ENCODE data around the gene ADRA2C.

ADRA2C gene

DNA sequence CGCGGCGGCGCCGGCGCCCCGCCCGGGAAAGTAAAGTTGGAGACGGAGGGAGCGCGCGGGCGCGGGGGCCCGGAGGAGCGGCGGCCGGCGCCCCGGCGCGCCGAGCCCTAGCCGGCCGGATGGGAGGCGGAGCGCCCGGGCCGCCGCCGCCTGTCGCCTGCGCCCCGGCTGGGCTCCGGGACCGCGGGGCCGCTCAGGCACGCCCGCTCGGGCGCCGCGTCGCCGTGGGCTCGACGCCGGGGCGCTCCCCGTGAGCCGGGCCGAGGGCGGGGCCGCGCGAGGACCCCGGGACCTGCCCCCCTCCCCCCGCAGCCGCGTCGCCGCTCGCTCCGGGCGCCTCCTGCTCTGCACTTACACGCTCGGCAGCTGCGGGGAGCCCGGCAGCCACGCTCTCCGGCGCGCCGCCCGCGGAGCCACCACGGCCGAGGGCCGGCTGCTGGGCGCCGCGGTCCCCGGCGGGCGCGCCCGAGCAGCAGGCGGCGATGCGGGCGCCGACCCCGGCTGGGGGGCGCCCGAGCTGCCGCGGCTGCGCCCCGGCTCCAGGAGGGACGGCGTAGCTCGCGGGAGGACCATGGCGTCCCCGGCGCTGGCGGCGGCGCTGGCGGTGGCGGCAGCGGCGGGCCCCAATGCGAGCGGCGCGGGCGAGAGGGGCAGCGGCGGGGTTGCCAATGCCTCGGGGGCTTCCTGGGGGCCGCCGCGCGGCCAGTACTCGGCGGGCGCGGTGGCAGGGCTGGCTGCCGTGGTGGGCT lies at the start of gene ADRA2C:
ADRA2C (plus strand) TSS at position 350 of the 749 bp plus-strand sequence; CDS start at position 572, 222 bp downstream.
- FAIRE-seq, result no peak

DNA sequence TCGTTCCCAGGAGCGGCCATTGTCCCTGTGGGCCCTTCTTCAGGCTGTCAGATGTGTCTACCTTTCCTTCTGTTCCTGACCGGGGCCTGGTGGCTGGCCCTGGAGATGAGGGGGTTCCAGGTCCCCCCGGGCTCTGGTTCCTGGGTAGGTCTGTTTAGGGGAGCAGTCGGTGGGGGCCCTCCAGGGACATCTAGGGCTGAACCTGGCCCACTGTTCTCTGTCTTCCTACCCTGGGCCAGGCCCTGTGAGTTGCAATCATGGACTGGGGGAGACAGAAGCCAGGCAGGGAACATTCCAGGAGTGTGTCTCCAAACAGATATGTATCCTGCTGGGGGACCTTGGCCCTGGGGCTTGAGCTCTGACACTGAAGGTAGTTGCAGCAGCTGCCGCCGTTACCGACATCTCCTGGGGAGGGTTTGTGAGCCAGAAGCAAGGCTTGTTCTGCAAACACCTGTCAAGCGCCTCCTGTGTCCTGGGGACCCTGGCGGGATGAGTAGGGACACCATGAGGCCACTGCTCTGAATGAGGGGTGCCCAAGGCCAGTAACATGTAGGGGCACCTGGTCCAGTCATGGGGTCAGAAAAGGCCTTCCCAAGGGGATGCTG lies 49.5 kb upstream of the ADRA2C start:
- no peak for FAIRE-seq

DNA sequence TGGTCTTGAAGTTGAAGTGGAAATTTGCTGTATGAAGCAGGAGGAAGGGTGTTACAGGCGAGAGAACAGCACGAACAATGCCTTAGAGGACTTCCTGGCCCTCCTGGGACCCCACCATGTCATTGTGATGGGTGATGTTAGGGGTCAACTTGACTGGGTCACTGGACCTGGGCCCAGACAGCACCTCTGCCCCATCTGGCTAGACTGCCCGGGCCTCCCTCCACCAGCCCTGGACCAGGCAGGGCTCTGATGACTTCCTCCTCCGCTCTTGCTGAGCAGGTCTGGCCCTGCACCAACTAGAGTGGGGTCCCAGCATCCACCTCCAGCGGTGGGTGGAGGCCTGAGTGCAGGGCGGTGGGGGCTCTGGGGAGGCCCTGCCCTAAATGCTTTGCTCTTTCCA lies 48.9 kb upstream of the ADRA2C start:
- no peak for FAIRE-seq

DNA sequence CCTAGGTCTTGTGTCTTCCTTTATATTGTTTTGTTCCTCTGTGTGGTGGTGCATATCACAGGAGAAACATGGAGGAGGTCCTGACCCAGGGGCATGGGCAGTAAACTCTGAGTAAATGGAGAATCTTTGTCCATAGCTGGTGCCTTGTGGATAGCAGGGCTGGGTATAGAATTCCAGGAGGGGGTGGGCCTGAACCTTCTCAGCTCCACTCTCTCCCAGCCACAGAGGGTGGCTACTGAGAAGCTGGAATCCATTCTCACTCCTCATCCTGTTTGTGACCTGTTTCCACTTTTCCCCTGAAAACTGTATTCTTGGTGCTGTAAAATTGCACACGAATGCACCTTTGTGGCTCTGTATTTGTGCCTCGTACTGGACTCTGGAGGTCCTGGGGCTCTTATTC lies 47.7 kb upstream of the ADRA2C start:
- no peak for FAIRE-seq

DNA sequence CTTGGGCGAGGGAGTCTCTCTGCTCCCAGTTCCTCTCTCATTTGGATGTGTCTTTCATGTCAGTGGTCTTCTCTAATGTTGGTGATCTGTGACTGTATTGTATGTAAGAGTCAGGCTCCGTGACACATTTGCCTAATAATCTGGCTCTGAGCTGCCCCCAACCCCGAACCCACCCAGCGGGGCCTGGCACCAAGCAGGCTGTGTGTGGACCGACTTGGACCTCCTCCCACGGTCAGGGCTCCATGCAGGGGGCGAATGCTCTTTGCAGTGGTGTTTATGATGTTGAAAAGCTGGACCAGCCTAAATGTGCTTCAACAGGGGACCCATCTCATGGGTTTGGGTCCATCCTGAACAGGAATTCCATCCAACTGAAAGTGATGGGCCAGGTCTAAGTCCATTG lies 47.0 kb upstream of the ADRA2C start:
- no peak for FAIRE-seq

DNA sequence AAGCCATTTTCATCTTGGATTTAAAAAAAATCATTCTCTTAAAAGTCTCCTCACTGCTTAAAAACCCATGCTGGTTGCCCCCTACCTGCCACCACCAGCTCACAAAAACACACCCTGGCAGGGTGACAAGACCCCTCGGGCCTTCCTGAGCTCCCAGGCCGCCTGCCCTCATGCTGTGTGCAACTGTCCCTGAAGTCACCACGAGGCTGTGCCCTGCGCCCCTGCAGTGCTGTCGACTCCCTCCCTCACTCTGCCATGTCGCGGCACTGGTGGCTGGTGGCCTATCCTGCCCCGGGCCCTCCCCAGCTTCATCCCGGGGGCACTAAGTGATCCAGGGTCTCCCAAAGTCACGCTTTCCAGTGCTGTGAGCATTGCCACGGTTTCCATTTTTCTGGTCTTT lies 46.3 kb upstream of the ADRA2C start:
- FAIRE-seq, result no peak

DNA sequence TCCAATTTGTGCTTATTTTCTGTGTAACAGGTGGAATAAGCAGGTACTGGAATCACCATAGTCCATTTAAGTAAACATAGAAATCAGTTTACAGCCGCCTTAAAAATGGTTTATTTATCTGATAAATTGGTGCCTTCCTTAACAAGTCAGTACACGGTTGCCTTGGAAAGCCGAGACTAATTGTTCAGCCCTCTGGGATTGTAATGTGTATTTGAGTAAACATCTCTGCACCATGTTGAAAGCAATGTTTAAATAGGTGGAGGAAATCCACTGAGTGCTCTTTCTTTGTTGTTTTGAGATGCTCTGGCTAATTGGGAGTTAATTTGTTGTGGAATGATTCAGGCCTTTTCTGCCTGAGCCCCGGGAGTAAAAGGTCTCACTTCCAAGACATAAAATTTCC lies 45.7 kb upstream of the ADRA2C start:
- no peak for FAIRE-seq

DNA sequence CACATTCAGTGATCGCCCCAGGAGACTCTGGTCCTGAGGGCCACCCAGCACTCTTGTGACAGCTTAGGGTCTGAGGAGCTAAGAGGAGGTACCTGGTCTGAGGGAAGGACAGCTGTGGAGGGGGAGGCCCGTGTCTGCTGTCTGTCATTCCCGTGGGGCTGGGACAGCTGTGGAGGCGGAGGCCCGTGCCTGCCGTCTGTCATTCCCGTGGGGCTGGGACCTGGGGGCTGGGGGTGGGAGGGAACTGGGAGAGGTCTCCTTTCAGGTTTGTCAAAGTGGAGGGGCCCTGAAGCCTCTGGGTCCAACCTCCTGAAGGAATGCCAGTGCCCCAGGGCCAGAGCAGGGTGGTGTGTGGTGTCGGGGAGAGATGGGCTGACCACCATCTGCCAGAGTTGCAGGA lies 45.0 kb upstream of the ADRA2C start:
- FAIRE-seq, result no peak

DNA sequence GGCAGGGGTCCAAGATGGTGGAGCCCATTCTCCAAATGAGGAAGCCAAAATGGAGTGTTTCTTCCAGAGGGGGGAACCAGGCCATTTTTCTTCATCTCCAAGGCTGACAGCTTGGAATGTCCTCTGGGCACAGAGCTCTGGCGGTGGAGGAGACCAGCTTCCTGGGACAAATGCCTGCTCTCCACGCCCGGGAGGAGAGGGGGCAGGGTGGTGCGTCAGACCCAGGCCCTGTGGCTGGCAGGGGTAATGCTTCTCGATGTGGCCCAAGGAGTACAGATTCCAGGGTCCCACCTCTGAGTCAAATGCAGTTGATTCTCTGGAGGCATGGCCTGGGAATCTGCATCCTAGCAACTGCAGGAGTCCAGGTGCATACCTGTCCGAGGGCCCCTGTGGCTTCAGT lies 44.6 kb upstream of the ADRA2C start:
- no peak for FAIRE-seq

DNA sequence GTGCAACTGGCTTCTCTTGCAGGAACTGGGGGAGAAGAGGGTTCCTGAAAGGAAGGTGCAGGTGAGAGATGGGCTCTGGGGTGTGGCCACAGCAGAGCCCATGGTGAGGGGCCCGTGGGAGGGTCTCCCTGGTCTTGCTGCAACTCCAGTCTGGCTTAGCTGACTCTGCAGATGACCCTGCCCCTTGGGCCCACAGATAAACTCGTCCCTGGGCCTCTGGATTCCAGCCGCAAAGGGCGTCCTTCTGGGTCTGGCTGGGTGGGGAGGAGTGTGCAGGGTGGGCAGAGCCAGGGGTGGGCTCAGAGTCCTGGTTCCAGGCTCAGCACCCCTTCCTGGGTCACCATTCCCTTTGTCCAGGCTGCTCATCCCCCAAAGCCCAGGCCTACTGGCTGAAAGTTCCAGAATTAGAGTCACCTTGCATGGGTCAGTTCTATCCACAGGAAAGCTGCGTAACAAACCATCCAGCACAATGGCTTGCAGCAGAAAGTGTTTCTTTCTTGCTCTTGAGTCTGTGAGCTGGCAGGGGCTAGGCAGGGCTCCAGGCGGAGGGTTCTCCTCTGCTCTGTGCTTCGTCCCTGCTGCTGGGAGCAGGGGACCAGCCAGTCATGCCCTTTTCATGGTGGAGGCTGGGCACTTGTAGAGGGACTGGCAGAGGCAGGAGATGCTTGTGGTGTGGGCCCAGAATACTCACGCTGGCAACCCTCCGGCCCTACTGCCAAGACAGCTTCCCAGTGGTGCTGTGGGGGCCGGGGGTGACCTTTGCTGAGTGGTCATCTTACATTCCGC lies 43.5 kb upstream of the ADRA2C start:
- no peak for FAIRE-seq

DNA sequence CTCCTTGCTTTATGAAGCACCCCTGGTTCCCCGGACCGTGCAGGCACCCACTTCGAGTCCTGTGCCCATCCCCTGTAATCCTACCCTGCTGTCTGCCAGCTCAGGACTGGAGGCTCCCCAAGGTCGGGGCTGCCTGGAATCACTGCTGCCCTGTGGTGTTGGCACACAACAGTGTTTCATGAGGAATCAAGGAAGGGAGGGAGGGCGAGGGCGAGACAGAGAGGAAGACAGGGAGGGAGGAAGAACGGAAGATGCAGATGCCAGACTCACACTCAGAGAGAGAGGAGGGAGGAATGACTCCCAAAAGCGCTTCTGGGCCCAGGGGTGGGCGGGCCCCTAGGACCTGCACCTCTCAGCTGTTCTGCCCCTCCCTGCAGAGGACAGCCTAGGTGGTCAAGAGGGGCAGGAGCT lies 42.9 kb upstream of the ADRA2C start:
- FAIRE-seq, result no peak

DNA sequence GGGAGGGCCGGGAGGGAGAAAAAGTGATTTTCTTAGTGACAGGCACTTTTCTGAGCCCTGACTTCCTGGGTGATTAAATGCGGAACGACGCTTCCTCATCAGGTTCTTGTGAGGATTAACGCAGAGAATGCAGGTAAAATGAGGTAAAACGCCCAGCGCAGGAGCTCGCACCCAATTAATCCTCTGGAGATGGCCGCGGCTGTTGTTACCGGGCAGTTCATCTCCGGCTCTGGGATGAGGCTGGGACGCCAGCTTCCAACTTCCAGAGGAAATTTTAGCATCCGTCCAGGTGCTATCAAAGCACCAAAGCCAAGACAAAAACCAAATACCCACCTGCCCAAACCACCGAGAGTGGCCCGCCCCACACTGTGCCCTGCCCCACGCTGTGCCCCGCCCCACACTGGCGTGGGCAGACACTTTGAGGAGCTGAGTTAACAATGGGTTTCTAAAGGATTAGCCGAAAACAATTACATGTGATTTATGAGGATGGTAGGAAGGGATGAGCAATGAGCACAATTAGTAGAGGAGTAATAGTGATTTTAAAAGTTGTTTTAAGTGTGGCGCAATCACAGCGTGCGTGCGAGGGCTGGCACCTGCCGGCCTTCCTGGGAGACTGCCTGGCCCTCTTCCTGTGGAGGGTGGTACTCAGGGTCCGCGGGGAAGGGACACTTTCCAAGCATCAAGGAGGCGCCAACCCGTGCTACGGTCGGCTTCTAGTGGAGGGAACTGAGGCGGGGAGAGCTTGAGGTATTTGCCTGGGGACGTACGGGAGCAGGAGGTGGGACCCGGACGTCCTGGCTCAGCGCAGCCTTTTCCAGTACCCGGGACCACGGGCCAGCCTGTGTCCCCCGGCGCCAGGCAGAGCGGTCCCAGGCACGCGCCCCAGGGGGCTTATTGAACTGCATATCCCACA lies 41.6 kb upstream of the ADRA2C start:
- no peak for FAIRE-seq

DNA sequence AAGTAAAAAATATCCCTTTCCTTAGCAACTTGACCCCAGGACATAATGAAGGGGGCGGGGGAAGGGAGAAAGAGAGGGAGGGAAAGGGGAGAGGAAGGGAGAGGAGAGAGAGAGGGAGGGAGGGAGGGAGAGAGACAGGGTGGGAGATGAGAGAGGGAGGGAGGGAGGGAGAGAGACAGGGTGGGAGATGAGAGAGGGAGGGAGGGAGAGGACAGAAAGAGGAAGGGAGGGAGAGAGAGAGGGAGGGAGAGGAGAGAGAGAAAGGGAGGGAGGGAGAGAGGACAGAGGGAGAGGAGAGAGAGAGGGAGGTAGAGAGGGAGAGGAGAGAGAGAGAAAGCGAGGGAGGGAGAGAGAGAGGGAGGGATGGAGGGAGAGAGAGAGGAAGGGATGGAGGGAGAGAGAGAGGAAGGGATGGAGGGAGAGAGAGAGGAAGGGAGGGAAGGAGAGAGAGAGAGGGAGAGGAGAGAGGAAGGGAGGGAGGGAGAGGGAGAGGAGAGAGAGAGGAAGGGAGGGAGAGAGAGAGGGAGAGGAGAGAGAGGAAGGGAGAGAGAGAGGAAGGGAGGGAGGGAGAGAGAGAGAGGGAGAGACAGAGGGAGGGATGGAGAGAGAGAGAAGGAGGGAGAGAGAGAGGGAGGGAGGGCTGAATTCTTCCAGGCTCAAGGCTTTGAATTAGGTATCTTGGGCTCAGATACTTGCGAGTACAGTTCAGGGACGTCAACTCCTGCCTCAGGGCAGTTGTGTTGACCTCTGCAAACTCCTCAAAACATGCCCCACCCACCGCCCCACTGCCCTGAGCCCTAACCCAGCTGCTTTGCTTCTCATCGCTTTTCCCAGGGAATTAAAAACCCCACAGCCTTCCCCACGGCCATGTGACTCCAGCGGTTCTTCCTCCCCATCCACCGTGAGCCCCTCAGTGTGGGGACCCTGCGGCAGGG lies 40.0 kb upstream of the ADRA2C start:
- no peak for FAIRE-seq

DNA sequence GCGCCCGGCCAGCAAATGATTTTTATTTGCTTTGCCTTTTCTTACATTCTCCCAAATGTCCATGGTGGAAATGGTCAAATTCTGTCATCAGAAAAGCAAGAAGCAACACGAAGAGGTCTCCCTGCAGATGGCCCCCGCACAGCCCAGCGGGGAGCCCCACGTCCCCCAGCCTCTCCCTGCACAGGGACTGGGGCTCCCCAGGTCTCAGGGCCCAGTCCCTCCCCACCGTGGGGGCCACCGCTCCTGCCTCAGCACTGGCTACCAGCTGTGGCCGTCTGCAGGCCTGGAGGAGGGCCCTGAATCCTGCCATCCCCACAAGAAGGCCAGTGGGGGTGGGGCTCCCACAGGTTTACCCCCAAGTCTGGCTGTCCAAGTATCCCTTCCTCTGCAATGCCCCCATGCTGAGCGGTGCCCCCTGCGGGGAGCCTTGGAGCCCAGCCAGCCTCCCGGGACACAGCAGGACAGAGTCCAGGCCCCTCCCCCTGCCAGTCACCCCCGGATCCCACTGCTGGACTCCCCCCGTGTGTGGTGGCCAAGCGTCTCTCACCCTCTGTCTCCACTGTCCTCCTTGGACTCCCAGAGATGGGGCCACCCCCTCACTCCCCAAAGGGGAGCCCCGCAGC lies 38.2 kb upstream of the ADRA2C start:
- FAIRE-seq, result no peak

DNA sequence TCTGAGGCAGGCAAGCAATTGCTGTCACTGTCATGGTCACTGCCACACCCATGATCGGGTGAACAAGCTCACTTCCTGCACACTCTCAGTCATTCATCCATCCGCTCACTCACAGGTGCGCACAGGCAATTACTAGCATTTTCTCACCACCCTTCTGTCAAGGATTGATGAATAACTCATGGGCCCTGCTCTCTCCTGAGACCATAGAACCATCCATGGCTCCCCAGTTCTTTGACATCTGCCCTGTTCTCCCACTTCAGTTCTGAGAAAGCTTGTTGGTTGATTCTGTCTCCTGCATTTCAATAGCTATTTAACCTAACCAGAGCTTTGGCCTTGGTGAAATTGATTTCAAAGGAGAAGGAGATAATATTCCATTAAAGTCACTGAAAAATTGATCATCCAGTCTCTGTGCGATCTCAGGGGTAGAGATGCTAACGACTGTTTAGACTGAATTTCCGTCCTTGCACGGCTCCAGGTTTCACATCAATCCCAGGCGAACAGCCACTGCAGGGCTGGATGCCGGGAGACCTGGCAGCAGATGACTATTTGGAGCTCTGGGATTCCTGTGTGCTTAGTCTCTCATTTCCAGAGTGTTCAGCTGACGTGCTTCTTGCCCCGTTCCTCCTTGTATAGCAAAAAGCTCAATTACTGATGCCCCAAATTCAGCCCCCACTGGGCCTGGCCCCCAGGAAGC lies 36.9 kb upstream of the ADRA2C start:
- FAIRE-seq, result no peak

DNA sequence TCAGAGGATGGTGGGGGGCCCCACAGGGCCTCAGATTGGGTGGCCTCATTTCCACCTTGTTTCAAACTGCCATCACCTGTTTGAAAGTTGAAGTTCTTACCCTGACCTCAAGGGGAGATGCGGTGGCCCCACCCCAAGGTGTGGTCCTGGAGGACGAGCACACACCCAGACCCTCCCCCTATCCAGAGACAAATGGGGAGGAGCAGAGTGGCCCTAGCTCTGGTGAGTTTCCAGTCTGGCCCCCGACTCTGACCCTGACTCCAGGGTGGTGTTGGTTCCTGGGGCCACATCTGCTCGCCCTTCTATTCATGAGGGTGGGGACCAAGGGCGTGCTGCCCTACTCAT lies 36.3 kb upstream of the ADRA2C start:
- no peak for FAIRE-seq

DNA sequence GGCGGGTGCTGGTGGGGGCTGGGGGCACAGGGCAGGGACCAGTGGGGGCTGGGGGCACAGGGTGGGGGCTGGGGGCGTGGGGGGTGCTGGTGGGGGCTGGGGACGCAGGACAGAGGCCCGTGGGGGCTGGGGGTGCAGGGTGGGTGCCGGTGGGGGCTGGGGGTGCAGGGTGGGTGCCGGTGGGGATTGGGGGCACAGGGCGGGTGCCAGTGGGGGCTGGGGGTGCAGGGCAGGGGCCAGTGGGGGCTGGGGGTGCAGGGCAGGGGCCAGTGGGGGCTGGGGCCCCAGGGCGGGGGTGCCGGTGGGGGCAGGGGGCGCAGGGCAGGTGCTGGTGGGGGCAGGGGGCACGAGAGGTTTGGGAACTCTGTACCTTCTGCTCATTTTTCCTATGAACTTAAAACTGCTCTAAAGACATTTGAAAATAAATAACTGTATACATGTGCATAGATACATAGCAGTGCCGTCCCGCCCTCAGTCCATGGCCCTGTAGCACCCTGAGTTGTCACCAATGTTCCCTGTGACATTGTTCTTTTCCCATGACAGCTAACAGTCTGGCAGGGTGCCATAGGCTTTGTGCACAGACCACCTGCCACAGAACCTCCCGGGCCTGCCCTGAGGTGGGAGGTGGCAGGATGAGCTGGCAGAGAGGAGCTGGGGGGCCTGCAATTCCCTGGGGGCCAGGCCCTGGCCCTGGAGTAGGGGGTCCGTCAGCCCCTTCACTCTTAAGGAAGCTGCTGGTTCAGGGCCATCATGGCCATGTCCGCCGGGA lies 35.6 kb upstream of the ADRA2C start:
- no peak for FAIRE-seq

DNA sequence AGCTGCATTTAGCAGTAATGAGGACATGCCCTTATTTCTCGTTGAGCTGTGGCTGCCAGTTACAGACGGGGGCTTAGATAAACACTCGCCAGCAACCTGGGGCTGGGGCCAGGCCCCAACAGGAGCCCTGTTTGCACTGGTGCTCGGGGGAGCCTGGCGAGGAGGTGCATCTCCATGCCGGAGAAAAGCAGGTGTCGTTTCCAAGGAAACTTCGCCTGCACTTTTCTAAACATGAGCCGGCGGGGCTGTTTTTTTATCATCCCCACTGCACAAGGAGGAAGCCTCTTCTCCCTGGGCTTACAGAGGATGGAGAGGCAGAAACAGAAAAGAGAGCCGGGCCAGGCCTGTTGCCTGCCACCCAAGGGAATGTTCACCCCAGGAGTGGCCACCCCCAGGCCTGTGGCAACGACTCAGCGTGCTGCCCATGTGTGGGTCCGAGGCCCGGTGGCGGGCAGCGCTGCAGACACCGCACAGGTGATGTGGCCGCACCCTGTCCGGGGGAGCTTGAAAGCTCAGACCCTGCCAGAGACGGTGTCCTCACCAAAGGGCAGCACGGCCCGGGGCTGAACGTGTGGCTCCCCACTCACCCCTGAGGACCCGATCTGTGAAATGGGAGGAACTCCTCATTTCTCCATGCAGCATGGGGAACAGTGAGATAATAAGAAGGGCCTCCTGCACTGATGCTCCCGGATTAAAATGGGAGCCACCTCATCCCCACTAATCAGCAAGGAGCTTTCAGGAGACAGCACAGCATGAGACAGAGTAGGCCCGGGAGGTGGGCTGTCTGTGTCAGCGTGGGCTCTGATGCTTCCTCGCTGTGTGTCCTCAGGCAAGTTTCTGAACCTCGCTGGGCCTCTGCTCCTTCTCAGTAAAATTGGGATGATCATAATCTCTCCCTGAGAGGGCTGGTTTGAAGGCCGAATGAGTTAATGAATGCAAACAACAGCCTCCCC lies 33.8 kb upstream of the ADRA2C start:
- FAIRE-seq, result no peak

DNA sequence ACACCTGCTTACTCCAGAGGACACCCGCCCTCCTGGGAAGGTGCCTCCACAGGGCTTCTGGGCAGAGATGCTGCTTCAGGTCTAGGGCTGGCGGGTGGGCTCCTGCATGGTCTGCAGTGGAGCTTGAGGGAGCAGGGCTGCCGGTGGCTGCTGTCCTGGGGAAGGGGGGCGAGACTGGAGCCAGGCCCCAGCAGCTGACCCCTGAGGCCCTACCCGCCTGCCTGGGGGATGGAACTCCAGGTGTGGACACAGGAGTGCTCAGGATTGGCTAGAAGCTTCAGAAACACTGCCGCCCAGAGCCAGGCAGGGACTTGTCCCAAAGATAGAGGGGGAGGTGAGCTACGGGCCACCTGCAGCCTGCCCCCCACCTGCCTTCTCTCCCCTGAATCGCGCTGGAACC lies 33.0 kb upstream of the ADRA2C start:
- FAIRE-seq, result no peak

All from endometrium (tissue), 2 donors.